ENCODE measurements around the gene PCNX4.
"Not testable (repeated sequence)": the region's sequence is repeated elsewhere in the genome, so short reads cannot be mapped to it uniquely, and the experiment has no call there.

The PCNX4 gene

GRCh38 chr14:60094306-60094897 is 2.7 kb downstream of the PCNX4 start:
- H3K4me2 ChIP-seq (ENCODE audit: low read length) = peak overlapping the region; percentile 26
- H3K4me1 ChIP-seq (ENCODE audit: control insufficient read depth, low read depth, low read length) = peaks cover 5% of the 10 kb centered on the region
- WGBS (ENCODE audit: extremely low coverage, insufficient coverage, low lambda C conversion rate) = no CpG with 5 or more reads among the region's 5 CpGs
- H3K4ac ChIP-seq (ENCODE audit: low read depth, low read length) = no peak overlapping the region
- no peak overlapping the region for H3K23ac ChIP-seq (ENCODE audit: low read length)
- no peak overlapping the region for H4K5ac ChIP-seq (ENCODE audit: low read length)
- no peak overlapping the region for H2AK5ac ChIP-seq (ENCODE audit: low read length)
- peak overlapping the region; percentile 41 for H3K27ac ChIP-seq (ENCODE audit: low read depth, low read length)
- H3K4me3 ChIP-seq (ENCODE audit: low read length) = no peak overlapping the region
- H3K36me3 ChIP-seq (ENCODE audit: control insufficient read depth, insufficient read depth, low read length) = no peaks in the 10 kb centered on the region
- H3K18ac ChIP-seq (ENCODE audit: low read length) = no peak overlapping the region
- H2BK120ac ChIP-seq (ENCODE audit: low read depth, low read length) = no peak overlapping the region
- H2BK5ac ChIP-seq (ENCODE audit: low read length) = no peak overlapping the region
- peaks cover 10% of the 10 kb centered on the region for H3K79me1 ChIP-seq (ENCODE audit: low read length)
- H2BK15ac ChIP-seq (replicated peaks; ENCODE audit: low read depth) = no peak overlapping the region
- H4K8ac ChIP-seq (ENCODE audit: low read depth, low read length) = no peak overlapping the region
- peak; percentile 98 for DNase-seq
- H3K27me3 ChIP-seq (ENCODE audit: insufficient read depth, low read length, poor library complexity) = no peaks in the 10 kb centered on the region
- no peak overlapping the region for H3K9ac ChIP-seq (ENCODE audit: low read length)
- peak overlapping the region; percentile 39 for H3K56ac ChIP-seq (ENCODE audit: low read length)
- peaks cover 49% of the 10 kb centered on the region for H3K79me2 ChIP-seq (ENCODE audit: control insufficient read depth, insufficient read depth, low read length)

GRCh38 chr14:60095231-60095630 is 3.5 kb downstream of the PCNX4 start:
- H2AK5ac ChIP-seq (ENCODE audit: low read length) = no peak overlapping the region
- no peak overlapping the region for H2BK15ac ChIP-seq (replicated peaks; ENCODE audit: low read depth)
- no peaks in the 10 kb centered on the region for H3K36me3 ChIP-seq (ENCODE audit: control insufficient read depth, insufficient read depth, low read length)
- H3K4me3 ChIP-seq (ENCODE audit: low read length) = no peak overlapping the region
- H4K8ac ChIP-seq (ENCODE audit: low read depth, low read length) = no peak overlapping the region
- peaks cover 5% of the 10 kb centered on the region for H3K4me1 ChIP-seq (ENCODE audit: control insufficient read depth, low read depth, low read length)
- no peaks in the 10 kb centered on the region for H3K27me3 ChIP-seq (ENCODE audit: insufficient read depth, low read length, poor library complexity)
- H3K79me2 ChIP-seq (ENCODE audit: control insufficient read depth, insufficient read depth, low read length) = peaks cover 51% of the 10 kb centered on the region
- H3K18ac ChIP-seq (ENCODE audit: low read length) = no peak overlapping the region
- peaks cover 10% of the 10 kb centered on the region for H3K79me1 ChIP-seq (ENCODE audit: low read length)
- H3K56ac ChIP-seq (ENCODE audit: low read length) = no peak overlapping the region
- no peak overlapping the region for H3K9ac ChIP-seq (ENCODE audit: low read length)
- H4K5ac ChIP-seq (ENCODE audit: low read length) = no peak overlapping the region
- H3K27ac ChIP-seq (ENCODE audit: low read depth, low read length) = no peak overlapping the region
- no peak overlapping the region for H3K23ac ChIP-seq (ENCODE audit: low read length)
- no peak for DNase-seq
- H2BK120ac ChIP-seq (ENCODE audit: low read depth, low read length) = no peak overlapping the region
- no peak overlapping the region for H3K4ac ChIP-seq (ENCODE audit: low read depth, low read length)
- H2BK5ac ChIP-seq (ENCODE audit: low read length) = no peak overlapping the region
- no peak overlapping the region for H3K4me2 ChIP-seq (ENCODE audit: low read length)

- Histone ChIP-seq H3K4me1 (ENCODE audit: control insufficient read depth, low read depth, low read length) (peaks cover 5% of the 10 kb centered on the region), H2BK5ac (ENCODE audit: low read length) (no peak overlapping the region), H3K79me2 (ENCODE audit: control insufficient read depth, insufficient read depth, low read length) (peaks cover 53% of the 10 kb centered on the region), H3K23ac (ENCODE audit: low read length) (no peak overlapping the region), H3K27me3 (ENCODE audit: insufficient read depth, low read length, poor library complexity) (no peaks in the 10 kb centered on the region), H4K5ac (ENCODE audit: low read length) (no peak overlapping the region), H3K18ac (ENCODE audit: low read length) (no peak overlapping the region), H3K36me3 (ENCODE audit: control insufficient read depth, insufficient read depth, low read length) (no peaks in the 10 kb centered on the region), H3K4me2 (ENCODE audit: low read length) (no peak overlapping the region), H2BK15ac (replicated peaks; ENCODE audit: low read depth) (no peak overlapping the region), H2AK5ac (ENCODE audit: low read length) (no peak overlapping the region), H3K9ac (ENCODE audit: low read length) (no peak overlapping the region), H3K4me3 (ENCODE audit: low read length) (no peak overlapping the region), H3K27ac (ENCODE audit: low read depth, low read length) (no peak overlapping the region), H2BK120ac (ENCODE audit: low read depth, low read length) (no peak overlapping the region), H4K8ac (ENCODE audit: low read depth, low read length) (no peak overlapping the region), H3K56ac (ENCODE audit: low read length) (no peak overlapping the region), H3K4ac (ENCODE audit: low read depth, low read length) (no peak overlapping the region), H3K79me1 (ENCODE audit: low read length) (peaks cover 10% of the 10 kb centered on the region)
- WGBS (ENCODE audit: extremely low coverage, insufficient coverage, low lambda C conversion rate) = no CpG with 5 or more reads among the region's 3 CpGs
- no peak for DNase-seq
These were observed 4.2 kb downstream of the PCNX4 start for GRCh38 chr14:60095781-60096450.

- Histone ChIP-seq H3K4me1 (ENCODE audit: control insufficient read depth, low read depth, low read length) (peaks cover 5% of the 10 kb centered on the region), H3K79me1 (ENCODE audit: low read length) (peaks cover 10% of the 10 kb centered on the region), H3K56ac (ENCODE audit: low read length) (no peak overlapping the region), H3K79me2 (ENCODE audit: control insufficient read depth, insufficient read depth, low read length) (peaks cover 51% of the 10 kb centered on the region), H3K4me3 (ENCODE audit: low read length) (no peak overlapping the region), H3K4me2 (ENCODE audit: low read length) (no peak overlapping the region), H3K4ac (ENCODE audit: low read depth, low read length) (no peak overlapping the region), H4K8ac (ENCODE audit: low read depth, low read length) (no peak overlapping the region), H2AK5ac (ENCODE audit: low read length) (no peak overlapping the region), H3K23ac (ENCODE audit: low read length) (no peak overlapping the region), H3K18ac (ENCODE audit: low read length) (no peak overlapping the region), H2BK5ac (ENCODE audit: low read length) (no peak overlapping the region), H3K36me3 (ENCODE audit: control insufficient read depth, insufficient read depth, low read length) (no peaks in the 10 kb centered on the region), H2BK15ac (replicated peaks; ENCODE audit: low read depth) (no peak overlapping the region), H3K27me3 (ENCODE audit: insufficient read depth, low read length, poor library complexity) (no peaks in the 10 kb centered on the region), H3K9ac (ENCODE audit: low read length) (no peak overlapping the region), H4K5ac (ENCODE audit: low read length) (no peak overlapping the region), H2BK120ac (ENCODE audit: low read depth, low read length) (no peak overlapping the region), H3K27ac (ENCODE audit: low read depth, low read length) (no peak overlapping the region)
- WGBS (ENCODE audit: extremely low coverage, insufficient coverage, low lambda C conversion rate) = no CpG with 5 or more reads among the region's 6 CpGs
- DNase-seq = no peak
These were observed 6.3 kb downstream of the PCNX4 start for GRCh38 chr14:60097974-60098373.

GRCh38 chr14:60099855-60100254 is 8.1 kb downstream of the PCNX4 start:
- H3K4me1 ChIP-seq (ENCODE audit: control insufficient read depth, low read depth, low read length); H3K27ac ChIP-seq (ENCODE audit: low read depth, low read length); H3K27me3 ChIP-seq (ENCODE audit: insufficient read depth, low read length, poor library complexity); H4K5ac ChIP-seq (ENCODE audit: low read length); H2BK5ac ChIP-seq (ENCODE audit: low read length); H3K36me3 ChIP-seq (ENCODE audit: control insufficient read depth, insufficient read depth, low read length); H3K18ac ChIP-seq (ENCODE audit: low read length); H2BK120ac ChIP-seq (ENCODE audit: low read depth, low read length); DNase-seq; H3K4ac ChIP-seq (ENCODE audit: low read depth, low read length); H4K8ac ChIP-seq (ENCODE audit: low read depth, low read length); H2BK15ac ChIP-seq (replicated peaks; ENCODE audit: low read depth); H3K9ac ChIP-seq (ENCODE audit: low read length); H3K4me2 ChIP-seq (ENCODE audit: low read length); H2AK5ac ChIP-seq (ENCODE audit: low read length); H3K4me3 ChIP-seq (ENCODE audit: low read length); H3K56ac ChIP-seq (ENCODE audit: low read length); H3K23ac ChIP-seq (ENCODE audit: low read length): not testable (repeated sequence)
- Histone ChIP-seq H3K79me1 (ENCODE audit: low read length) (peaks cover 12% of the 10 kb centered on the region), H3K79me2 (ENCODE audit: control insufficient read depth, insufficient read depth, low read length) (peaks cover 46% of the 10 kb centered on the region)
- WGBS (ENCODE audit: extremely low coverage, insufficient coverage, low lambda C conversion rate) = no CpG with 5 or more reads among the region's 7 CpGs

GRCh38 chr14:60101786-60102185 is 10.1 kb downstream of the PCNX4 start:
- Histone ChIP-seq H3K27ac (ENCODE audit: low read depth, low read length) (no peak overlapping the region), H3K36me3 (ENCODE audit: control insufficient read depth, insufficient read depth, low read length) (no peaks in the 10 kb centered on the region), H3K4ac (ENCODE audit: low read depth, low read length) (no peak overlapping the region), H3K79me2 (ENCODE audit: control insufficient read depth, insufficient read depth, low read length) (peaks cover 35% of the 10 kb centered on the region), H3K56ac (ENCODE audit: low read length) (no peak overlapping the region), H3K9ac (ENCODE audit: low read length) (no peak overlapping the region), H2BK15ac (replicated peaks; ENCODE audit: low read depth) (no peak overlapping the region), H3K4me1 (ENCODE audit: control insufficient read depth, low read depth, low read length) (no peaks in the 10 kb centered on the region), H2AK5ac (ENCODE audit: low read length) (no peak overlapping the region), H2BK120ac (ENCODE audit: low read depth, low read length) (no peak overlapping the region), H2BK5ac (ENCODE audit: low read length) (no peak overlapping the region), H4K5ac (ENCODE audit: low read length) (no peak overlapping the region), H4K8ac (ENCODE audit: low read depth, low read length) (no peak overlapping the region), H3K27me3 (ENCODE audit: insufficient read depth, low read length, poor library complexity) (no peaks in the 10 kb centered on the region), H3K79me1 (ENCODE audit: low read length) (peaks cover 13% of the 10 kb centered on the region), H3K23ac (ENCODE audit: low read length) (no peak overlapping the region), H3K4me3 (ENCODE audit: low read length) (no peak overlapping the region), H3K4me2 (ENCODE audit: low read length) (no peak overlapping the region), H3K18ac (ENCODE audit: low read length) (no peak overlapping the region)
- no peak for DNase-seq
- WGBS (ENCODE audit: extremely low coverage, insufficient coverage, low lambda C conversion rate) = no CpG with 5 or more reads among the region's 1 CpG

Data from mesendoderm (in vitro differentiated cells).